Hematopoietic multipotent progenitor cell treated with erythropoietin and hydrocortisone succinate and interleukin-3 and kit ligand, for 15 days (in vitro differentiated cells): ENCODE measurements around the gene POFUT2.

Experiments used
- DNase-seq: peaks from one replicate; pipeline ENCODE4 v3.0.0-alpha.2; 2015; ENCODE audit warnings: low spot score

The POFUT2 gene

GRCh38 chr21:45248301-45248892 is 39.3 kb downstream of the POFUT2 start:
- no peak for DNase-seq

- DNase-seq: no peak
Measured at GRCh38 chr21:45246386-45247320, 41.0 kb downstream of the POFUT2 start.

GRCh38 chr21:45244799-45245340 is 42.8 kb downstream of the POFUT2 start:
- no peak for DNase-seq

- no peak for DNase-seq
Measured at GRCh38 chr21:45243603-45244002, 44.1 kb downstream of the POFUT2 start.

- DNase-seq: no peak
Measured at GRCh38 chr21:45241357-45241756, 46.3 kb downstream of the POFUT2 start.

- no peak for DNase-seq
Measured at GRCh38 chr21:45237401-45237800, 50.3 kb downstream of the POFUT2 start.

GRCh38 chr21:45236481-45236880 is 51.2 kb downstream of the POFUT2 start:
- DNase-seq: no peak

- no peak for DNase-seq
Measured at GRCh38 chr21:45235488-45235887, 52.2 kb downstream of the POFUT2 start.

GRCh38 chr21:45234965-45235364 is 52.7 kb downstream of the POFUT2 start:
- DNase-seq: no peak

GRCh38 chr21:45234127-45234526 is 53.6 kb downstream of the POFUT2 start:
- no peak for DNase-seq

GRCh38 chr21:45231705-45232104 is 56.0 kb downstream of the POFUT2 start:
- DNase-seq: no peak

- DNase-seq: no peak
Measured at GRCh38 chr21:45228656-45229240, 58.9 kb downstream of the POFUT2 start.

GRCh38 chr21:45228171-45228641 is 59.5 kb downstream of the POFUT2 start:
- no peak for DNase-seq

- no peak for DNase-seq
Measured at GRCh38 chr21:45227735-45228134, 60.0 kb downstream of the POFUT2 start.

GRCh38 chr21:45226540-45227326 is 61.0 kb downstream of the POFUT2 start:
- DNase-seq: no peak

GRCh38 chr21:45225741-45226327 is 61.9 kb downstream of the POFUT2 start:
- DNase-seq: no peak

GRCh38 chr21:45225041-45225740 is 62.5 kb downstream of the POFUT2 start:
- no peak for DNase-seq

- DNase-seq: no peak
Measured at GRCh38 chr21:45224189-45224938, 63.3 kb downstream of the POFUT2 start.

- no peak for DNase-seq
Measured at GRCh38 chr21:45223236-45224185, 64.2 kb downstream of the POFUT2 start.
